Measurements from ENCODE around the gene SPRR1B.

Gene SPRR1B

GRCh38 chr1:153023109-153023508, 7.9 kb upstream of the SPRR1B start:
- TF ChIP-seq CTCF (IDR thresholded peaks at IDR 0.05; ENCODE audit: poor library complexity, severe bottlenecking) = no peak
- Histone ChIP-seq H3K4me1 (ENCODE audit: insufficient read depth, poor library complexity, severe bottlenecking) (peaks cover 9% of the 10 kb centered on the region), H3K27me3 (ENCODE audit: insufficient read depth, poor library complexity, severe bottlenecking) (no peaks in the 10 kb centered on the region), H3K9me3 (ENCODE audit: severe bottlenecking) (no peaks in the 10 kb centered on the region), H3K36me3 (ENCODE audit: low read depth) (no peaks in the 10 kb centered on the region), H3K27ac (ENCODE audit: poor library complexity, severe bottlenecking) (no peak overlapping the region), H3K4me3 (ENCODE audit: severe bottlenecking) (no peak overlapping the region)
- DNase-seq (ENCODE audit: low spot score) (no peak), ATAC-seq (ENCODE audit: low read depth) (no peak)

GRCh38 chr1:153024413-153024812, 6.6 kb upstream of the SPRR1B start:
- DNase-seq (ENCODE audit: low spot score) = no peak
- Histone ChIP-seq H3K36me3 (ENCODE audit: low read depth) (no peaks in the 10 kb centered on the region), H3K27me3 (ENCODE audit: insufficient read depth, poor library complexity, severe bottlenecking) (no peaks in the 10 kb centered on the region), H3K4me1 (ENCODE audit: insufficient read depth, poor library complexity, severe bottlenecking) (peaks cover 9% of the 10 kb centered on the region), H3K9me3 (ENCODE audit: severe bottlenecking) (no peaks in the 10 kb centered on the region), H3K27ac (ENCODE audit: poor library complexity, severe bottlenecking) (no peak overlapping the region), H3K4me3 (ENCODE audit: severe bottlenecking) (no peak overlapping the region)
- TF ChIP-seq CTCF (IDR thresholded peaks at IDR 0.05; ENCODE audit: poor library complexity, severe bottlenecking) = no peak
- no peak for ATAC-seq (ENCODE audit: low read depth)

GRCh38 chr1:153025797-153026196, 5.2 kb upstream of the SPRR1B start:
- H3K9me3 ChIP-seq (ENCODE audit: severe bottlenecking) = no peaks in the 10 kb centered on the region
- no peak overlapping the region for H3K27ac ChIP-seq (ENCODE audit: poor library complexity, severe bottlenecking)
- H3K4me1 ChIP-seq (ENCODE audit: insufficient read depth, poor library complexity, severe bottlenecking) = peaks cover 13% of the 10 kb centered on the region
- H3K4me3 ChIP-seq (ENCODE audit: severe bottlenecking) = no peak overlapping the region
- DNase-seq (ENCODE audit: low spot score) (no peak), ATAC-seq (ENCODE audit: low read depth) (peak; percentile 50; the same call in 2 of the 3 replicates)
- TF ChIP-seq CTCF (IDR thresholded peaks at IDR 0.05; ENCODE audit: poor library complexity, severe bottlenecking) = no peak
- no peaks in the 10 kb centered on the region for H3K36me3 ChIP-seq (ENCODE audit: low read depth)
- no peaks in the 10 kb centered on the region for H3K27me3 ChIP-seq (ENCODE audit: insufficient read depth, poor library complexity, severe bottlenecking)

GRCh38 chr1:153028766-153029165, 2.2 kb upstream of the SPRR1B start:
- H3K27me3 ChIP-seq (ENCODE audit: insufficient read depth, poor library complexity, severe bottlenecking) = no peaks in the 10 kb centered on the region
- ATAC-seq (ENCODE audit: low read depth) = no peak
- DNase-seq (ENCODE audit: low spot score) = no peak
- H3K9me3 ChIP-seq (ENCODE audit: severe bottlenecking) = no peaks in the 10 kb centered on the region
- no peak overlapping the region for H3K27ac ChIP-seq (ENCODE audit: poor library complexity, severe bottlenecking)
- H3K36me3 ChIP-seq (ENCODE audit: low read depth) = no peaks in the 10 kb centered on the region
- no peak for TF ChIP-seq CTCF (IDR thresholded peaks at IDR 0.05; ENCODE audit: poor library complexity, severe bottlenecking)
- no peak overlapping the region for H3K4me3 ChIP-seq (ENCODE audit: severe bottlenecking)
- H3K4me1 ChIP-seq (ENCODE audit: insufficient read depth, poor library complexity, severe bottlenecking) = peaks cover 35% of the 10 kb centered on the region

GRCh38 chr1:153032073-153032472, 1.1 kb downstream of the SPRR1B start:
- no peak for DNase-seq (ENCODE audit: low spot score)
- TF ChIP-seq CTCF (IDR thresholded peaks at IDR 0.05; ENCODE audit: poor library complexity, severe bottlenecking) = no peak
- Histone ChIP-seq H3K9me3 (ENCODE audit: severe bottlenecking) (peaks cover 2% of the 10 kb centered on the region), H3K4me1 (ENCODE audit: insufficient read depth, poor library complexity, severe bottlenecking) (peaks cover 36% of the 10 kb centered on the region), H3K36me3 (ENCODE audit: low read depth) (no peaks in the 10 kb centered on the region), H3K27me3 (ENCODE audit: insufficient read depth, poor library complexity, severe bottlenecking) (no peaks in the 10 kb centered on the region), H3K27ac (ENCODE audit: poor library complexity, severe bottlenecking) (peak overlapping the region; percentile 84), H3K4me3 (ENCODE audit: severe bottlenecking) (no peak overlapping the region)
- ATAC-seq (ENCODE audit: low read depth) = no peak
